ENCODE data around the gene PCNX2.

Gene PCNX2

GRCh38 chr1:233328142-233328921 is 32.8 kb upstream of the PCNX2 start (continued):
- TF ChIP-seq CTCF (tag by site-specific recombination; IDR thresholded peaks at IDR 0.05), result peak; percentile 35; the same call in 1 of the 2 replicates
- no peak for TF ChIP-seq ZNF202 (tag by site-specific recombination; IDR thresholded peaks at IDR 0.05; ENCODE audit: borderline replicate concordance)
- TF ChIP-seq ZNF19 (tag by site-specific recombination; IDR thresholded peaks at IDR 0.05; ENCODE audit: low read depth), result no peak
- TF ChIP-seq ZBTB26 (tag by site-specific recombination; optimal IDR thresholded peaks at IDR 0.05), result peak; percentile 89
- TF ChIP-seq ZBTB6 (tag by site-specific recombination; IDR thresholded peaks at IDR 0.05), result no peak
- no peak for TF ChIP-seq ZNF23 (tag by site-specific recombination; IDR thresholded peaks at IDR 0.05; ENCODE audit: borderline replicate concordance)
- TF ChIP-seq ZFP37 (tag by site-specific recombination; IDR thresholded peaks at IDR 0.05), result no peak
- TF ChIP-seq ZBTB20 (tag by site-specific recombination; IDR thresholded peaks at IDR 0.05), result no peak
- no peak for TF ChIP-seq TRIM28 (IDR thresholded peaks at IDR 0.05; ENCODE audit: borderline replicate concordance, low read length)
- TF ChIP-seq ZNF596 (tag by site-specific recombination; IDR thresholded peaks at IDR 0.05), result no peak
- peak; percentile 52 for TF ChIP-seq ZNF2 (tag by site-specific recombination; IDR thresholded peaks at IDR 0.05)
- TF ChIP-seq ZSCAN30 (tag by site-specific recombination; IDR thresholded peaks at IDR 0.05), result peak; percentile 9; the same call in 1 of the 2 replicates
- TF ChIP-seq ZNF561 (tag by site-specific recombination; IDR thresholded peaks at IDR 0.05; ENCODE audit: borderline replicate concordance), result 0 out of 2 replicates have a peak, but pooled peaks have one; percentile 1
- TF ChIP-seq KLF9 (tag by site-specific recombination; IDR thresholded peaks at IDR 0.05; ENCODE audit: low read depth), result no peak
- TF ChIP-seq ZNF121 (tag by site-specific recombination; IDR thresholded peaks at IDR 0.05), result no peak
- no peak for TF ChIP-seq ZNF423 (tag by site-specific recombination; IDR thresholded peaks at IDR 0.05)
- TF ChIP-seq ZNF274 (IDR thresholded peaks at IDR 0.05; ENCODE audit: low read length), result no peak
- no peak for TF ChIP-seq ZNF274 (tag by site-specific recombination; IDR thresholded peaks at IDR 0.05; ENCODE audit: borderline replicate concordance)
- TF ChIP-seq ZFHX2 (tag by site-specific recombination; conservative IDR thresholded peaks at IDR 0.05), result 0 out of 2 replicates have a peak, but pooled peaks have one; percentile 4
- TF ChIP-seq PATZ1 (tag by site-specific recombination; IDR thresholded peaks at IDR 0.05), result 0 out of 2 replicates have a peak, but pooled peaks have one; percentile 36
- no peak for TF ChIP-seq ZBTB21 (tag by site-specific recombination; IDR thresholded peaks at IDR 0.05)
- TF ChIP-seq PBX3 (CRISPR knock-in tag; IDR thresholded peaks at IDR 0.05), result peak; percentile 54; the same call in 1 of the 2 replicates
- peak; percentile 54 for TF ChIP-seq ZNF692 (tag by site-specific recombination; IDR thresholded peaks at IDR 0.05)
- no peak for TF ChIP-seq ZNF155 (tag by site-specific recombination; IDR thresholded peaks at IDR 0.05)
- TF ChIP-seq ZNF843 (tag by site-specific recombination; IDR thresholded peaks at IDR 0.05), result no peak
- TF ChIP-seq ZBTB8A (tag by site-specific recombination; IDR thresholded peaks at IDR 0.05), result 0 out of 2 replicates have a peak, but pooled peaks have one; percentile 26
- TF ChIP-seq REST (tag by site-specific recombination; IDR thresholded peaks at IDR 0.05), result 0 out of 2 replicates have a peak, but pooled peaks have one; percentile 26
